Kasumi-1 (cell line): Measurements from ENCODE around the gene LYRM2.

Experiments
- DNase-seq, 2 experiments: peaks; one replicate each; lab custom pipeline; 2025; lab: John Stamatoyannopoulos, UW

LYRM2 gene

GRCh38 chr6:89555806-89556205, 82.7 kb downstream of the LYRM2 start:
- no peak for DNase-seq

GRCh38 chr6:89555031-89555430, 83.5 kb downstream of the LYRM2 start:
- DNase-seq, result no peak

- no peak for DNase-seq
Observed at GRCh38 chr6:89554106-89554505, 84.4 kb downstream of the LYRM2 start.

- no peak for DNase-seq
Observed at GRCh38 chr6:89553431-89553830, 85.1 kb downstream of the LYRM2 start.

- no peak for DNase-seq
Observed at GRCh38 chr6:89547281-89547680, 91.3 kb downstream of the LYRM2 start.

- no peak for DNase-seq
Observed at GRCh38 chr6:89542866-89543265, 95.7 kb downstream of the LYRM2 start.

- DNase-seq, result no peak
Observed at GRCh38 chr6:89542081-89542857, 96.3 kb downstream of the LYRM2 start.

- no peak for DNase-seq
Observed at GRCh38 chr6:89539779-89540178, 98.8 kb downstream of the LYRM2 start.

- no peak for DNase-seq
Observed at GRCh38 chr6:89536231-89536630, 102.3 kb downstream of the LYRM2 start.

- DNase-seq, result no peak
Observed at GRCh38 chr6:89530982-89531381, 107.6 kb downstream of the LYRM2 start.

GRCh38 chr6:89528866-89529265, 109.7 kb downstream of the LYRM2 start:
- DNase-seq, result no peak

- no peak for DNase-seq
Observed at GRCh38 chr6:89527634-89528033, 110.9 kb downstream of the LYRM2 start.

GRCh38 chr6:89526563-89526869, 112.0 kb downstream of the LYRM2 start:
- DNase-seq, result no peak

GRCh38 chr6:89525786-89526562, 112.6 kb downstream of the LYRM2 start:
- no peak for DNase-seq

- no peak for DNase-seq
Observed at GRCh38 chr6:89522778-89523177, 115.8 kb downstream of the LYRM2 start.

- no peak for DNase-seq
Observed at GRCh38 chr6:89520736-89521135, 117.8 kb downstream of the LYRM2 start.

- DNase-seq, result no peak
Observed at GRCh38 chr6:89518352-89519055, 120.0 kb downstream of the LYRM2 start.
